ENCODE measurements around the gene CSNK1G1. TPM values are rescaled to one million over a fixed set of nuclear protein-coding genes. Genes with fewer than 3 reads are reported as not detected.

Gene CSNK1G1
- polyA plus RNA-seq, 2 of the 4 experiments (the other 2 are of a cell fraction), result 11.0 to 36.3 TPM

GRCh38 chr15:64187396-64188191 lies 168.4 kb downstream of the CSNK1G1 start:
- ChIA-PET CTCF (interaction anchor here (0.6 to 1.1 kb wide), 6 partner anchors 9 to 489 kb away, joined by 3 to 4 read pairs (median 3); no protein-coding TSS in a partner anchor), POLR2A (no interaction called here)
- DNase-seq (ENCODE audit: low read depth in 1 of 2, low spot score in 1 of 2) (no peak), FAIRE-seq (peak; percentile 93), ATAC-seq (no peak)
- Histone ChIP-seq H3K4me3 (no peak overlapping the region), H3K4me1 (no peaks in the 10 kb centered on the region), H3K4me2 (no peak overlapping the region), H3K9me3 (no peaks in the 10 kb centered on the region), H3K27ac (no peak overlapping the region)
- TF ChIP-seq, protein P1, sequence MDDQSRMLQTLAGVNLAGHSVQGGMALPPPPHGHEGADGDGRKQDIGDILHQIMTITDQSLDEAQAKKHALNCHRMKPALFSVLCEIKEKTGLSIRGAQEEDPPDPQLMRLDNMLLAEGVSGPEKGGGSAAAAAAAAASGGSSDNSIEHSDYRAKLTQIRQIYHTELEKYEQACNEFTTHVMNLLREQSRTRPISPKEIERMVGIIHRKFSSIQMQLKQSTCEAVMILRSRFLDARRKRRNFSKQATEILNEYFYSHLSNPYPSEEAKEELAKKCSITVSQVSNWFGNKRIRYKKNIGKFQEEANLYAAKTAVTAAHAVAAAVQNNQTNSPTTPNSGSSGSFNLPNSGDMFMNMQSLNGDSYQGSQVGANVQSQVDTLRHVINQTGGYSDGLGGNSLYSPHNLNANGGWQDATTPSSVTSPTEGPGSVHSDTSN (IDR thresholded peaks at IDR 0.05), result no peak
- TF ChIP-seq, protein P2, sequence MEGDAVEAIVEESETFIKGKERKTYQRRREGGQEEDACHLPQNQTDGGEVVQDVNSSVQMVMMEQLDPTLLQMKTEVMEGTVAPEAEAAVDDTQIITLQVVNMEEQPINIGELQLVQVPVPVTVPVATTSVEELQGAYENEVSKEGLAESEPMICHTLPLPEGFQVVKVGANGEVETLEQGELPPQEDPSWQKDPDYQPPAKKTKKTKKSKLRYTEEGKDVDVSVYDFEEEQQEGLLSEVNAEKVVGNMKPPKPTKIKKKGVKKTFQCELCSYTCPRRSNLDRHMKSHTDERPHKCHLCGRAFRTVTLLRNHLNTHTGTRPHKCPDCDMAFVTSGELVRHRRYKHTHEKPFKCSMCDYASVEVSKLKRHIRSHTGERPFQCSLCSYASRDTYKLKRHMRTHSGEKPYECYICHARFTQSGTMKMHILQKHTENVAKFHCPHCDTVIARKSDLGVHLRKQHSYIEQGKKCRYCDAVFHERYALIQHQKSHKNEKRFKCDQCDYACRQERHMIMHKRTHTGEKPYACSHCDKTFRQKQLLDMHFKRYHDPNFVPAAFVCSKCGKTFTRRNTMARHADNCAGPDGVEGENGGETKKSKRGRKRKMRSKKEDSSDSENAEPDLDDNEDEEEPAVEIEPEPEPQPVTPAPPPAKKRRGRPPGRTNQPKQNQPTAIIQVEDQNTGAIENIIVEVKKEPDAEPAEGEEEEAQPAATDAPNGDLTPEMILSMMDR (IDR thresholded peaks at IDR 0.05), result no peak
- TF ChIP-seq, protein P3, sequence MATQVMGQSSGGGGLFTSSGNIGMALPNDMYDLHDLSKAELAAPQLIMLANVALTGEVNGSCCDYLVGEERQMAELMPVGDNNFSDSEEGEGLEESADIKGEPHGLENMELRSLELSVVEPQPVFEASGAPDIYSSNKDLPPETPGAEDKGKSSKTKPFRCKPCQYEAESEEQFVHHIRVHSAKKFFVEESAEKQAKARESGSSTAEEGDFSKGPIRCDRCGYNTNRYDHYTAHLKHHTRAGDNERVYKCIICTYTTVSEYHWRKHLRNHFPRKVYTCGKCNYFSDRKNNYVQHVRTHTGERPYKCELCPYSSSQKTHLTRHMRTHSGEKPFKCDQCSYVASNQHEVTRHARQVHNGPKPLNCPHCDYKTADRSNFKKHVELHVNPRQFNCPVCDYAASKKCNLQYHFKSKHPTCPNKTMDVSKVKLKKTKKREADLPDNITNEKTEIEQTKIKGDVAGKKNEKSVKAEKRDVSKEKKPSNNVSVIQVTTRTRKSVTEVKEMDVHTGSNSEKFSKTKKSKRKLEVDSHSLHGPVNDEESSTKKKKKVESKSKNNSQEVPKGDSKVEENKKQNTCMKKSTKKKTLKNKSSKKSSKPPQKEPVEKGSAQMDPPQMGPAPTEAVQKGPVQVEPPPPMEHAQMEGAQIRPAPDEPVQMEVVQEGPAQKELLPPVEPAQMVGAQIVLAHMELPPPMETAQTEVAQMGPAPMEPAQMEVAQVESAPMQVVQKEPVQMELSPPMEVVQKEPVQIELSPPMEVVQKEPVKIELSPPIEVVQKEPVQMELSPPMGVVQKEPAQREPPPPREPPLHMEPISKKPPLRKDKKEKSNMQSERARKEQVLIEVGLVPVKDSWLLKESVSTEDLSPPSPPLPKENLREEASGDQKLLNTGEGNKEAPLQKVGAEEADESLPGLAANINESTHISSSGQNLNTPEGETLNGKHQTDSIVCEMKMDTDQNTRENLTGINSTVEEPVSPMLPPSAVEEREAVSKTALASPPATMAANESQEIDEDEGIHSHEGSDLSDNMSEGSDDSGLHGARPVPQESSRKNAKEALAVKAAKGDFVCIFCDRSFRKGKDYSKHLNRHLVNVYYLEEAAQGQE (IDR thresholded peaks at IDR 0.05), result no peak
- TF ChIP-seq RARB (CRISPR knock-in tag; IDR thresholded peaks at IDR 0.05), result no peak
- TF ChIP-seq HEYL (CRISPR knock-in tag; IDR thresholded peaks at IDR 0.05), result no peak
- no peak for TF ChIP-seq ZC3H11A (IDR thresholded peaks at IDR 0.05)
- no peak for TF ChIP-seq EHF (CRISPR knock-in tag; IDR thresholded peaks at IDR 0.05)
- no peak for TF ChIP-seq CBX8 (IDR thresholded peaks at IDR 0.05)
- no peak for TF ChIP-seq ZFP36 (IDR thresholded peaks at IDR 0.05; ENCODE audit: borderline replicate concordance, partially characterized antibody)
- TF ChIP-seq NR3C1 (IDR thresholded peaks at IDR 0.05), result no peak
- TF ChIP-seq CHD4 (IDR thresholded peaks at IDR 0.05; ENCODE audit: borderline replicate concordance), result no peak
- no peak for TF ChIP-seq ZNF302 (CRISPR knock-in tag; IDR thresholded peaks at IDR 0.05)
- TF ChIP-seq FOSL2 (IDR thresholded peaks at IDR 0.05), result no peak
- TF ChIP-seq FOSL2 (CRISPR knock-in tag; IDR thresholded peaks at IDR 0.05), result no peak
- no peak for TF ChIP-seq HOXB5 (CRISPR knock-in tag; IDR thresholded peaks at IDR 0.05)
- no peak for TF ChIP-seq NFE2L2 (conservative IDR thresholded peaks at IDR 0.05; ENCODE audit: low read length)
- TF ChIP-seq CBX2 (IDR thresholded peaks at IDR 0.05; ENCODE audit: borderline replicate concordance, low read depth), result no peak
- TF ChIP-seq, protein P4, sequence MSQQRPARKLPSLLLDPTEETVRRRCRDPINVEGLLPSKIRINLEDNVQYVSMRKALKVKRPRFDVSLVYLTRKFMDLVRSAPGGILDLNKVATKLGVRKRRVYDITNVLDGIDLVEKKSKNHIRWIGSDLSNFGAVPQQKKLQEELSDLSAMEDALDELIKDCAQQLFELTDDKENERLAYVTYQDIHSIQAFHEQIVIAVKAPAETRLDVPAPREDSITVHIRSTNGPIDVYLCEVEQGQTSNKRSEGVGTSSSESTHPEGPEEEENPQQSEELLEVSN (IDR thresholded peaks at IDR 0.05; ENCODE audit: borderline replicate concordance, low read depth), result no peak
- WGBS (ENCODE audit: missing lambda C conversion rate), result 93% methylated on average over 2 of the region's 2 CpGs

Data from A549 (cell line).